Heart left ventricle (tissue), 13 donors: ENCODE data around the gene HRH2.

Experiments
- POLR2A ChIP-seq, 2 donors: fragments of 450-650 bp; IDR thresholded peaks; one replicate each; pipeline ENCODE4 v1.6.1; 2017; ENCODE audit warnings: antibody characterized with exemption in 2 of 2, mild to moderate bottlenecking in 2 of 2, moderate library complexity in 2 of 2
- TF ChIP-seq, protein P1 (sequence below), 12 donors: fragments of 200-600 bp; sonication (generic) in 4 of 12; IDR thresholded peaks; one replicate each; pipeline versions ENCODE4 v1.5.0 to v1.8.0; 2018 to 2022; ENCODE audit warnings: antibody characterized with exemption in 12 of 12, mild to moderate bottlenecking in 5 of 12
- donor health status: ischemic (EF 13 %, LVEDD 7.1; RV severe dilation, severe dysfunction).
- donor health status: DM: no; HTN: yes; CAD: no.
- donor health status: DM: no; HTN: no; CAD: no.
- donor health status: ischemic (EF 25% LVEDD 6.9; RV normal size, moderate dysfunction).
- donor health status: ischemic (EF 25% LVEDD 5.7; RV mildly dilated, moderate dysfunction).
- donor health status: ischemic (EF 35%, LVEDD 5.7; RV mildly dilated, moderate dysfunction).
- donor health status: nonischemic (EF 11% LVEDD 7.7; RV severe dilation, severe dysfunction).
- donor health status: DM: yes; HTN: yes; CAD: no.
- donor health status: PGD.
- donor health status: ischemic (EF 29% LVEDD 5.4; RV normal size, mild dysfunction).
- donor health status: nonischemic (EF 23%, LVEDD 6.1; RV moderate dilation, normal function).

GRCh38 chr5:175742290-175742994 lies 84.6 kb downstream of the HRH2 start:
- TF ChIP-seq, protein P1, sequence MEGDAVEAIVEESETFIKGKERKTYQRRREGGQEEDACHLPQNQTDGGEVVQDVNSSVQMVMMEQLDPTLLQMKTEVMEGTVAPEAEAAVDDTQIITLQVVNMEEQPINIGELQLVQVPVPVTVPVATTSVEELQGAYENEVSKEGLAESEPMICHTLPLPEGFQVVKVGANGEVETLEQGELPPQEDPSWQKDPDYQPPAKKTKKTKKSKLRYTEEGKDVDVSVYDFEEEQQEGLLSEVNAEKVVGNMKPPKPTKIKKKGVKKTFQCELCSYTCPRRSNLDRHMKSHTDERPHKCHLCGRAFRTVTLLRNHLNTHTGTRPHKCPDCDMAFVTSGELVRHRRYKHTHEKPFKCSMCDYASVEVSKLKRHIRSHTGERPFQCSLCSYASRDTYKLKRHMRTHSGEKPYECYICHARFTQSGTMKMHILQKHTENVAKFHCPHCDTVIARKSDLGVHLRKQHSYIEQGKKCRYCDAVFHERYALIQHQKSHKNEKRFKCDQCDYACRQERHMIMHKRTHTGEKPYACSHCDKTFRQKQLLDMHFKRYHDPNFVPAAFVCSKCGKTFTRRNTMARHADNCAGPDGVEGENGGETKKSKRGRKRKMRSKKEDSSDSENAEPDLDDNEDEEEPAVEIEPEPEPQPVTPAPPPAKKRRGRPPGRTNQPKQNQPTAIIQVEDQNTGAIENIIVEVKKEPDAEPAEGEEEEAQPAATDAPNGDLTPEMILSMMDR (IDR thresholded peaks at IDR 0.05): no peak
- TF ChIP-seq POLR2A (IDR thresholded peaks at IDR 0.05): no peak
